ENCODE data around the gene DBF4B. TPM values are rescaled to one million over a fixed set of nuclear protein-coding genes. Genes with fewer than 3 reads are reported as not detected.

The DBF4B gene
- total RNA-seq, 4 donors from 2014 or later: 6.0 to 19.0 (median 6.2) TPM

DNA sequence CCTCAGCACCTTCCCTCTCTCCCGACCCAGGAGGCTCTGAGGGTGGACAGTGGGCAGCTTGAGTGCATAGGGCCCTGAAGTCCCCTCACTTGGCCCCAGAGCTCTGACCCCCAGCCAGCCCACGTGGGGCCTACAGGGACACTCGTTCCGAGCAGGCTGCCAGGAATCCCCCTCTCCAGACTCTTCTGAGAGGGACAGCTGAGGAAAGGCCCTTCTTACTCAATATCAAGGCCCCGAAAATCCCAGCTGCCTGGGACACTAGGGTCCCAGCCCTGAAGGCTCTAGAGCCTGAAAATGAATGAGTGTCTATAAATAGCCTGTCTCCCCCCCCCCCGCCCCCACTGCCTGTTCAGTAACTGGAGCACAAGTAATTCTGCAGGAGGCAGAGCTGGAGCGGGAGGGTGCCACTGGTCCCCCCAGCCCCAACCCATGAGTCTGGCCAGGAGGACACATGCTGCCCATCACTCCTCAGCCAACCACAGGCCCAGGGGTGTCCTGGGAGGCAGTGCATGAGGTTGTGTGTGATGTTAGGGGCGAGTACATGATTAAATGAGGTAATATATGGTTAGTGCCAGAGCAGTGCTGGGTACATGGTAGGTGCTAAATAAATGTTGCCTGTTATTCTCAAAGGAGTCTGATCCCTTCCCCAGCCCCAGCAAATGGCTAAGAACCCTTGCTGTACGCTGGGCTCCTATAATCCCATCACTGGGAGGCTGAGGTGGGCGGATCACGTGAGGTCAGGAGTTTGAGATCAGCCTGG lies 61.9 kb downstream of the DBF4B start:
- H3K27ac ChIP-seq: no peak overlapping the region
- no peaks in the 10 kb centered on the region for H3K9me3 ChIP-seq
- H3K36me3 ChIP-seq: no peaks in the 10 kb centered on the region
- DNase-seq (ENCODE audit: low spot score in 2 of 2): no peak
- no peak overlapping the region for H3K4me3 ChIP-seq
- TF ChIP-seq EP300 (IDR thresholded peaks at IDR 0.05) (no peak), POLR2A (IDR thresholded peaks at IDR 0.05) (no peak)
- TF ChIP-seq, protein P1, sequence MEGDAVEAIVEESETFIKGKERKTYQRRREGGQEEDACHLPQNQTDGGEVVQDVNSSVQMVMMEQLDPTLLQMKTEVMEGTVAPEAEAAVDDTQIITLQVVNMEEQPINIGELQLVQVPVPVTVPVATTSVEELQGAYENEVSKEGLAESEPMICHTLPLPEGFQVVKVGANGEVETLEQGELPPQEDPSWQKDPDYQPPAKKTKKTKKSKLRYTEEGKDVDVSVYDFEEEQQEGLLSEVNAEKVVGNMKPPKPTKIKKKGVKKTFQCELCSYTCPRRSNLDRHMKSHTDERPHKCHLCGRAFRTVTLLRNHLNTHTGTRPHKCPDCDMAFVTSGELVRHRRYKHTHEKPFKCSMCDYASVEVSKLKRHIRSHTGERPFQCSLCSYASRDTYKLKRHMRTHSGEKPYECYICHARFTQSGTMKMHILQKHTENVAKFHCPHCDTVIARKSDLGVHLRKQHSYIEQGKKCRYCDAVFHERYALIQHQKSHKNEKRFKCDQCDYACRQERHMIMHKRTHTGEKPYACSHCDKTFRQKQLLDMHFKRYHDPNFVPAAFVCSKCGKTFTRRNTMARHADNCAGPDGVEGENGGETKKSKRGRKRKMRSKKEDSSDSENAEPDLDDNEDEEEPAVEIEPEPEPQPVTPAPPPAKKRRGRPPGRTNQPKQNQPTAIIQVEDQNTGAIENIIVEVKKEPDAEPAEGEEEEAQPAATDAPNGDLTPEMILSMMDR (IDR thresholded peaks at IDR 0.05): no peak
- H3K4me1 ChIP-seq: peaks cover 0 to 8% (median 5%) of the 10 kb centered on the region in 4 donors
- H3K27me3 ChIP-seq: peaks cover 0 to 16% of the 10 kb centered on the region in 2 donors
- 70 to 77% methylated on average over 10 to 11 of the region's 11 CpGs for WGBS, 2 donors

DNA sequence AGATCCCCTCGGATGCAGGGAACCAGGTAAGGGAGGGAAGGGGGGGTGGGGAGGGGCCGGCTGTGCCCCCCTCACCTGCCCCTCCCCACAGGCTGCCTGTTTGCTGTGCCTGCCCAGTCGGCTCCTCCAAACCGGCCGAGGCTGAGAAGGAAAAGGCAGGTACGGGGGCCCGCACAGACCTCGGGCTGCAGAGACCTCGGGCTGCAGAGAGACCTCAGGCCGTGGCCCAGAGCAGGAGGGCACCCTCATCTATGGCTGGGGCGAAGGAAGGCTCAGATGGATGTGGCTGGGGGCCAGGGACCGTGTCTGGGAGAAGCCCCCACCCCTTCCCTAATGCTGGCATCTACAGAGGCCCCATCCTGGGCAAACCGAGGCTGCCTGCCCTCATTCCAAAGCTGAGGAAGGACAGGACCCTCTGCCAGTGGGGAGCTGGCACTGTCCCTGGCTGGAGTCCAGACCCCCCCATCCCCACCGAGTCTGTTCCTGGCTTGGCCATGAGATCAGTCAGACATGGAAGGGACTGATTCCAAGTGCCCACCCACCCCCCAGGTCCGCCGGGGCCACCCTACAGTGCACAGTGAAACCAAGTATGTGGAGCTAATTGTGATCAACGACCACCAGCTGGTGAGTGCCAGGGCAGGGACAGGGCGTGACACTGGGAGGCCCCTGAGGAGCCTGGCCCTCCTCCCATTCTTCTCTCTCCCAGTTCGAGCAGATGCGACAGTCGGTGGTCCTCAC lies 64.0 kb downstream of the DBF4B start:
- Histone ChIP-seq H3K27me3 (peaks cover 0 to 16% of the 10 kb centered on the region in 2 donors), H3K4me3 (no peak overlapping the region), H3K4me1 (peaks cover 0 to 19% (median 7%) of the 10 kb centered on the region in 4 donors), H3K36me3 (no peaks in the 10 kb centered on the region), H3K9me3 (no peaks in the 10 kb centered on the region), H3K27ac (no peak overlapping the region)
- 58 to 66% methylated on average over 13 to 17 of the region's 21 CpGs for WGBS, 2 donors
- TF ChIP-seq, protein P1 (IDR thresholded peaks at IDR 0.05): no peak
- TF ChIP-seq EP300 (IDR thresholded peaks at IDR 0.05): no peak
- no peak for TF ChIP-seq POLR2A (IDR thresholded peaks at IDR 0.05)
- no peak for DNase-seq (ENCODE audit: low spot score in 2 of 2)

DNA sequence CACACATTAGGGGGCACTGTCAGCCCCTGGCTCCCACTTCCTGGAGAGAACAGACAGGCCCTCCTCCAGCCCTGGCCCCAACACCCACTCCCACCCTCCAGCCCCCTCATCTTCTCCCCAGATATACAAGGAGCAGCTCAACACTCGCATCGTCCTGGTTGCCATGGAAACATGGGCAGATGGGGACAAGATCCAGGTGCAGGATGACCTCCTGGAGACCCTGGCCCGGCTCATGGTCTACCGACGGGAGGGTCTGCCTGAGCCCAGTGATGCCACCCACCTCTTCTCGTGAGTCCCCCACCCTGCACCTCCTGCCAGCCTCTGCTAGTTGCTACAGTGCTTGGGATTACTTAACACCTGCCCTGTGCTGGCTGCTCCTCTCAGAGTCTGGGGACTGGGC lies 64.7 kb downstream of the DBF4B start:
- TF ChIP-seq POLR2A (IDR thresholded peaks at IDR 0.05): no peak
- TF ChIP-seq EP300 (IDR thresholded peaks at IDR 0.05): no peak
- TF ChIP-seq, protein P1 (IDR thresholded peaks at IDR 0.05): no peak
- WGBS, 2 donors: 49 to 73% methylated on average over 5 to 6 of the region's 6 CpGs

DNA sequence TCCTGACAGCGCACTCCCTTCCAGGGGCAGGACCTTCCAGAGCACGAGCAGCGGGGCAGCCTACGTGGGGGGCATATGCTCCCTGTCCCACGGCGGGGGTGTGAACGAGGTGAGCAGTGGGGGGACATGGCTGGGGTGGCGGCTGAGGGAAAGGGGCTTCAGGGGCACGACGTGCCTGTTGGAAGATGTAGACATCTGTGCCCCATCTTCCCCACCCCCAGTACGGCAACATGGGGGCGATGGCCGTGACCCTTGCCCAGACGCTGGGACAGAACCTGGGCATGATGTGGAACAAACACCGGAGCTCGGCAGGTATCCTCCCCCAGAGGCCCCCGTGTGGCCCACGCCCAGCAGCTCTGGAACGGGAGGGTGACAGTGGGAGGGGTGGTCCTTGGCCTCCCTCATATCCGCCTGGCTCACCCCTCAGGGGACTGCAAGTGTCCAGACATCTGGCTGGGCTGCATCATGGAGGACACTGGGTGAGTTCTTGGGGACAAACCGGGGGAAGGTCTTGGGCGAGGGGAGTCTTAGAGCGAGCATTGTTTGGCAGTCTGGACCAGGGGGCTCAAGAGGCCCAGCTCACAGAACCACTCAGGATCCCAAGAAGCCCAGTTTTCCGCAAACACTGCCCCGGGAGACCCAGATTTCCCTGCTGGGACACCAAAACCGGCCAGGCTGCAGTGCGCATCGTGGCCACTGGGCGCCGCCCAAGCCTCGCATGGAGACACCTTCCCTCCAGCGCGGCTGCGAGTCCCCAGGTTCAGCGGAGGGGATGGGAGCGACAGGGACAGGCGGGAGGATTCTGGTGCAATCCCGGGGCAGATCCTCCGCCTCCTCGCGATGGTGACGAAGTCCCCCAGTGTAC lies 66.0 kb downstream of the DBF4B start:
- Histone ChIP-seq H3K36me3 (no peaks in the 10 kb centered on the region), H3K4me1 (peaks cover 0 to 28% (median 15%) of the 10 kb centered on the region in 4 donors), H3K4me3 (peak overlapping the region; percentile 41 to 68 (median 60)), H3K27me3 (peaks cover 0 to 16% of the 10 kb centered on the region in 2 donors), H3K27ac (no peak overlapping the region), H3K9me3 (no peaks in the 10 kb centered on the region)
- TF ChIP-seq, protein P1 (IDR thresholded peaks at IDR 0.05): peak; percentile 97 to 99 (median 99)
- no peak for TF ChIP-seq EP300 (IDR thresholded peaks at IDR 0.05)
- peak; percentile 84 to 94 for DNase-seq (ENCODE audit: low spot score in 2 of 2)
- WGBS, 2 donors: 14 to 22% methylated on average over 17 to 23 of the region's 42 CpGs

More for the DNA sequence above, 64.7 kb downstream of the DBF4B start:
- DNase-seq (ENCODE audit: low spot score in 2 of 2): no peak
- Histone ChIP-seq H3K36me3 (no peaks in the 10 kb centered on the region), H3K27me3 (peaks cover 0 to 16% of the 10 kb centered on the region in 2 donors), H3K4me3 (no peak overlapping the region), H3K9me3 (no peaks in the 10 kb centered on the region), H3K4me1 (peaks cover 0 to 19% (median 7%) of the 10 kb centered on the region in 4 donors), H3K27ac (no peak overlapping the region)

Measured in tibial nerve (tissue), 4 donors.